Aorta (tissue), 5 donors: ENCODE measurements around the gene AADAT. TPM values are rescaled to one million over a fixed set of nuclear protein-coding genes. Genes with fewer than 3 reads are reported as not detected.

Experiments
- ATAC-seq: fragments of 200-7000 bp; cut with Tn5 transposase; one replicate; pipeline ENCODE4 v1.9.1; 2022; ENCODE audit warnings: moderate library complexity; ENCODE audit not compliant: low FRiP score
- DNase-seq, 2 donors: peaks; one replicate each; pipeline ENCODE4 v3.0.0-alpha.2; 2020
- H3K27ac ChIP-seq, 2 donors: one replicate each; pipeline ENCODE4 v1.5.1; 2013; ENCODE audit warnings: low read length in 2 of 2, mild to moderate bottlenecking in 2 of 2, moderate library complexity in 2 of 2, control low read depth in 1 of 2, inconsistent platforms in 1 of 2, low read depth in 1 of 2
- H3K27me3 ChIP-seq, 2 donors: one replicate each; pipeline ENCODE4 v1.6.1; 2013; ENCODE audit warnings: control low read depth in 1 of 2, low read length in 1 of 2, mild to moderate bottlenecking in 1 of 2, moderate library complexity in 1 of 2; ENCODE audit not compliant: insufficient read depth in 2 of 2, control insufficient read depth in 1 of 2
- H3K36me3 ChIP-seq, 2 donors: one replicate each; pipeline ENCODE4 v1.6.1; 2013; ENCODE audit warnings: control low read depth in 1 of 2, low read length in 1 of 2, mild to moderate bottlenecking in 1 of 2; ENCODE audit not compliant: insufficient read depth in 2 of 2, control insufficient read depth in 1 of 2
- H3K4me1 ChIP-seq, 2 donors: one replicate each; pipeline ENCODE4 v1.6.1; 2013; ENCODE audit warnings: low read length in 2 of 2, control low read depth in 1 of 2, mild to moderate bottlenecking in 1 of 2, moderate library complexity in 1 of 2; ENCODE audit not compliant: insufficient read depth in 2 of 2, control insufficient read depth in 1 of 2
- H3K4me3 ChIP-seq, 2 donors: one replicate each; pipeline ENCODE4 v1.5.1; 2013; ENCODE audit warnings: low read length in 2 of 2, control low read depth in 1 of 2, mild to moderate bottlenecking in 1 of 2
- H3K9me3 ChIP-seq: one replicate; pipeline ENCODE4 v1.6.1; 2013; ENCODE audit warnings: mild to moderate bottlenecking, low read length; ENCODE audit not compliant: control insufficient read depth
- WGBS, 2 donors: extraction: QIAGEN DNeasy Blood & Tissue Kit; methylation state at CpG; one replicate each; pipeline ENCODE4 v1.1.7; 2013; 5-methylcytosine and 5-hydroxymethylcytosine counted together
- intact Hi-C, 2 donors: fragments of 100-400 bp; cut with DNase I; formaldehyde crosslinking; loops; one replicate each; pipeline versions ENCODE4 v1.14.2 to v1.15.0; 2022
- polyA plus RNA-seq, 2 donors: library from polyadenylated mRNA; stranded (reverse); fragments of 200-250 nt; gene quantifications; one replicate each; pipeline ENCODE4 v1.2.3, GENCODE V29; 2013
- total RNA-seq, 2 donors: library from RNA; stranded (reverse); fragmentation: NEBNext Ultra II Directional; extraction: Animal tissue kit (Norgen Biotek cat#: 25700); gene quantifications; one replicate each; pipeline ENCODE4 v1.2.1, GENCODE V29; 2021
- donor health status: healthy with polysubstance abuse.
- donor health status: Bipolar disorder and iron deficiency.
- donor health status: DM: no; HTN: no; CAD: no.
- donor health status: DM: no; HTN: no; CAD: no.
- donor health status: DM: yes; HTN: yes; CAD: no.

Gene AADAT
- total and polyA plus RNA-seq, 4 donors, result 2.8 to 11.2 (median 6.4) TPM

DNA sequence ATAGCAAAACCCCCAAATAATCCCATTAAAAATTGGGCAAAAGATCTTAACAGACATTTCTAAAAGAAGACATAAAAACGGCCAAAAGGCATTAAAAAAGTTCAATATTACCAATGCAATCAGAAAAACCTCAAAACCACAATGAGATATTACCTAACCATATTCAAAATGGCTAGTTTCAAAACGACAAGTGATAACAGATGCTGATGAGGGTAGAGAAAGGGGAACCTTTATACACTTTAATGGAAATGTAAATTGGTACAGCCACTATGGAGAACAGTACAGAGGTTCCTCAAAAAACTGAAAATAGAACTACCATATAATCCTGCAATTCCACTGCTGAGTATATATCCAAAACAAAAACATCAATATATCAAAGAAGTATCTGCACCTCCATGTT, 6.2 kb downstream of the AADAT start:
- ATAC-seq, result no peak
- 86 to 93% methylated on average over 2 of the region's 2 CpGs for WGBS, 2 donors
- H3K9me3 ChIP-seq, result no peaks in the 10 kb centered on the region

DNA sequence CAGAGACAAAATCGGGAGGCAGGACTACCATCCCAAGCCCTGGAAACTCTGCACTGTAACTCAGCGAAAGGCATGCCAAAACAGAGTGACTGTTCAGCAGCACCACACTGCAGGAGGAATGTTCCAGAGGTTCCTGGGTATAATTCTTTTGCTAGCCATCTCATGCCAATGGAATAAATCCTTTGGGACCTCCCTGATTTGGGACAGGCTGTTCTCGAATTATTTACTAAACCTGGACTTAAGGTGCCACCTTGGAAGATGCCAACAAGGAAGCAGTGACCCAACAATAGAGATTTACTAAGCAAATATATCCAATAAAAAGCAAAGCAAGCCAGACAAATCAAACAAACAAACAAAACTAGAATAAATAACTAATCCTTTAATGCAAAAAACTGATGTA, 9.3 kb downstream of the AADAT start:
- Histone ChIP-seq H3K36me3 (peaks cover 2 to 4% of the 10 kb centered on the region in 2 donors), H3K4me1 (no peaks in the 10 kb centered on the region), H3K4me3 (no peak overlapping the region), H3K9me3 (no peaks in the 10 kb centered on the region), H3K27me3 (no peaks in the 10 kb centered on the region), H3K27ac (no peak overlapping the region)
- 77 to 86% methylated on average over 3 of the region's 3 CpGs for WGBS, 2 donors
- DNase-seq, result no peak
- ATAC-seq, result no peak
- intact Hi-C loops, result no loop called here

More for the DNA sequence above, 6.2 kb downstream of the AADAT start:
- Histone ChIP-seq H3K4me3 (no peak overlapping the region), H3K27ac (no peak overlapping the region), H3K27me3 (no peaks in the 10 kb centered on the region), H3K4me1 (no peaks in the 10 kb centered on the region), H3K36me3 (peaks cover 0 to 2% of the 10 kb centered on the region in 2 donors)
- no peak for DNase-seq
- intact Hi-C loops, result no loop called here

- intact Hi-C loops, result no loop called here
- Histone ChIP-seq H3K27me3 (no peaks in the 10 kb centered on the region), H3K4me3 (no peak overlapping the region), H3K36me3 (peaks cover 2 to 4% of the 10 kb centered on the region in 2 donors), H3K9me3 (no peaks in the 10 kb centered on the region), H3K27ac (no peak overlapping the region), H3K4me1 (no peaks in the 10 kb centered on the region)
- ATAC-seq, result no peak
- no peak for DNase-seq
- 89 to 92% methylated on average over 2 of the region's 2 CpGs for WGBS, 2 donors
Observed at GRCh38 chr4:170079981-170080380, 9.8 kb downstream of the AADAT start.

GRCh38 chr4:170071196-170071595, 18.6 kb downstream of the AADAT start:
- peaks cover 1% of the 10 kb centered on the region for H3K9me3 ChIP-seq
- no peak for DNase-seq
- no peak for ATAC-seq
- intact Hi-C loops, result no loop called here
- no peaks in the 10 kb centered on the region for H3K4me1 ChIP-seq
- H3K36me3 ChIP-seq, result peaks cover 4 to 5% of the 10 kb centered on the region in 2 donors
- no peak overlapping the region for H3K27ac ChIP-seq
- no peak overlapping the region for H3K4me3 ChIP-seq
- no peaks in the 10 kb centered on the region for H3K27me3 ChIP-seq
- WGBS, 2 donors, result 93 to 94% methylated on average over 6 of the region's 6 CpGs

DNA sequence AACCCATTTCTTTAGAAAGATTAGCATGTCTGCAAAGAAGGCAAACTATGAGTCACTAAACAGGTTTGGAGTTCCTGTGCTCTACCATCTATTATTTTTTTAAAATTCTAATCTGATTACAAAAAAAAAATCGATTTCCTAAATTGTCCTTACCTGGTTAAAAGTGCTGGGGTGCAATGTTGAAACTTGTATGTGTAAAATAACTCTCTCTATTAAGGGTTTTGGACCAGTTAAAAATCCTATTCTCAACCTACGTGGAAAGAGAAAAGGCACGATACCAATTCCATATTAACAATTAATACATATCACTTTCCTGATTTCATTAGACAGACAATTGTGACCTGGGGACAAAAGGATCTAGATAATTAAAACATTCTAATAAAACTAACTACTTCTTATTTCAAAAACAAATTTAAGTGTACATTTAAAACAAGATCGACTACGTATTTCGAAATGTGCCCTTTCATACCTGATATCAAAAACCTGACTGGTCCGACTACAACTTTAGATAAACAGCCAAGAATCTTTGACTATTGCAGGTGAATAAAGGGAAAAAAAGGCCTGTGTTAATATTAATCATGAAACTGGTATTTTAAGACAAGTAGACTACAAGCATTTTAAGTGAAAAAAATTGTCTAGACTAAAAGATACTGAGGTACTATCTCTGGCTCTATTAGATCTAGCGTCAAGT, 21.2 kb downstream of the AADAT start:
- Histone ChIP-seq H3K27ac (no peak overlapping the region), H3K4me3 (no peak overlapping the region), H3K27me3 (no peaks in the 10 kb centered on the region), H3K9me3 (peaks cover 1% of the 10 kb centered on the region), H3K4me1 (no peaks in the 10 kb centered on the region), H3K36me3 (peaks cover 3 to 4% of the 10 kb centered on the region in 2 donors)
- DNase-seq (no peak), ATAC-seq (no peak)
- intact Hi-C loops, result no loop called here
- WGBS, 2 donors, result 93 to 95% methylated on average over 8 of the region's 8 CpGs

DNA sequence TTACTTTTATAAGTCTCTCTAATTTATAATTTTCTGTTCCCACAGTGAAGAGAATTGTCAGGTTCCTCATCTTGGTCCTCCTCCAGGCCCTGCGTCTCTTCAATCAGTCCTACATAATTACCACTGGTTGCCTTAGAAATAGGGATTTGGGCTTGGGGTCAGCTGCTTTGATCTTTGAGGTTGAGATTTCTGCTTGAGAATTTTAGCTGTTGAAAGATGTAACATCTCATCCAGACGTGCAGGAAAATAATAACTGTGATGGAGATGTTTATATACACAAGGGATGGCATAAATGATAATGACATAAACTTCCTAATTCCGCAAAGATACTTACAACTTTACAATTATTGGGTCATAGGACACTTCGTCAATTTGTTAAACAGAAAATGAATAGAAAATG, 30.3 kb downstream of the AADAT start:
- ATAC-seq, result no peak
- Histone ChIP-seq H3K4me1 (no peaks in the 10 kb centered on the region), H3K4me3 (no peak overlapping the region), H3K27ac (no peak overlapping the region), H3K36me3 (peaks cover 3% of the 10 kb centered on the region in 2 donors), H3K9me3 (no peaks in the 10 kb centered on the region), H3K27me3 (no peaks in the 10 kb centered on the region)
- DNase-seq, result no peak
- WGBS, 2 donors, result 84 to 90% methylated on average over 4 of the region's 4 CpGs
- intact Hi-C loops, result no loop called here

DNA sequence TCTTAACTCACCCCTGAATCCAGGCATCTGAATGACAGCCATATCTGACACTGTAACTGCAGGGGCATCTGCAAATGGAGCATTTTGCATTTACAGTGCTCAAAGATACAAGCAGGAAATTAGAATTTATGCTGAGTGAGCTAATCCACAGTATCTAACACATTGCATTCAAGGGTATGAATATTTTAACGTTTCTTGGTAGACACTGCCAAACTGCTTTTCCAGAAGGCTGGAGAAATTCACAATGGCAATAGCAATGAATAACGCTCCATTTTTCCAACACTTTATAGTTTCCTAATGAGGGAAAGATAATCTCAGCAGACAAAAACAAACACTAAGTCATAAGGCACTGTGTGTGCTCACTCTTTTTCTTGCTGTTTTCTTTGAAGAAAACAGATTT, 30.9 kb downstream of the AADAT start:
- Histone ChIP-seq H3K36me3 (peaks cover 3% of the 10 kb centered on the region in 2 donors), H3K4me3 (no peak overlapping the region), H3K4me1 (no peaks in the 10 kb centered on the region), H3K27me3 (no peaks in the 10 kb centered on the region), H3K27ac (no peak overlapping the region), H3K9me3 (no peaks in the 10 kb centered on the region)
- 60 to 72% methylated on average over 2 of the region's 2 CpGs for WGBS, 2 donors
- no peak for ATAC-seq
- DNase-seq, result no peak
- intact Hi-C loops, result no loop called here

DNA sequence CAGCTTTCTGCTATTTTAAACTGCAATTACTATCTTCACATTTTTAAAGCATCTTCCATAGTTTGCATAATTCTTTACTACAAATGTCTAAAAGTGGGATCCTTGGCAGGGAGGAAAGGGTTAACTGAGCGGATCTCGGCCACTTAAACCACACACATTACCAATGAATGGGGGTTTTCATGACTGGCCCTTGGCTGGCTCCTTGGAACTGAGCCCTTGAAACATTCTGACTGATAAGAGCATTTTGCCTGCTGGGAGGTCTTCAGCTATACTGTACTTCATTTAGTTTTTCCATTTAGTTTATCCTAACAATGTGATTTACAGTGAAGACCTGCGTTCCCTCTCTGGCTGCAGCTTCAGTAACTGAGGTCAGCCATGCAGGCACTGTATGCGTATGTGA, 31.9 kb downstream of the AADAT start:
- no peak for ATAC-seq
- Histone ChIP-seq H3K4me1 (no peaks in the 10 kb centered on the region), H3K9me3 (no peaks in the 10 kb centered on the region), H3K27ac (no peak overlapping the region), H3K36me3 (peaks cover 1 to 3% of the 10 kb centered on the region in 2 donors), H3K27me3 (no peaks in the 10 kb centered on the region), H3K4me3 (no peak overlapping the region)
- intact Hi-C loops, result no loop called here
- no peak for DNase-seq
- WGBS, 2 donors, result 47 to 57% methylated on average over 4 of the region's 4 CpGs

GRCh38 chr4:170052919-170053318, 36.8 kb downstream of the AADAT start:
- 71 to 76% methylated on average over 5 of the region's 5 CpGs for WGBS, 2 donors
- H3K36me3 ChIP-seq, result no peaks in the 10 kb centered on the region
- no peaks in the 10 kb centered on the region for H3K4me1 ChIP-seq
- H3K27ac ChIP-seq, result no peak overlapping the region
- intact Hi-C loops, result no loop called here
- H3K9me3 ChIP-seq, result no peaks in the 10 kb centered on the region
- no peak overlapping the region for H3K4me3 ChIP-seq
- DNase-seq (no peak), ATAC-seq (no peak)
- H3K27me3 ChIP-seq, result no peaks in the 10 kb centered on the region
